ENCODE measurements around the gene GNAZ.

The GNAZ gene

DNA sequence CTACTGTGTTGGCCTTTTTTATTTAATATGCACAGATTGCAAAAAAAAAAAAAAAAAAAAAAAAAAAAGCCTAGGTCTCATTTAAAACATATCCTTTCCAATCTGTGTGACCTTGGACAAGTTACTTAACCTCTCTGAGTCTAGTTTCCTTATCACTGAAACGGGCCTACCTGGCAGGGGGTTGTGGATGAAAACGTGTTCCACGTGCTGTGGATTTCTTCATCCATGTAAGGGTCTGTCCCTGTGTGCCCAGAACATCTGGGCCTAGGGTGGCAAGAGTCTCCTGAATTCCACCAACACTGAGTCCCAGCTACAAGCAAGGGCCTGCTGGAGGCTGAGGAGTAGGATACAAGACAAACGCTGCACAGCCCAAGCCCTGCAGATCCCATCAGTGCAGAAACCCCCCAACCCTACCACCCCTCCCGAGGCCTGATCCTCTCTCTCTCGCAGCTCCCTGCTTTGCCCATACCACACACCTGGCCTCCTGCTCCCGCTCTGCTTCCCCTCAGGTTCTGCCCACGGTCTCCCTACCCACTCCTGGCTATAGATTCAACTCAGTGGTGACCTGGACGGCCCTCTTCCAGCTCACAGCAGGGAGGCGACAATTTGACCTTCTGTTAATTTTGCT is 4.7 kb upstream of the GNAZ start:
- peak; percentile 6 for DNase-seq

DNA sequence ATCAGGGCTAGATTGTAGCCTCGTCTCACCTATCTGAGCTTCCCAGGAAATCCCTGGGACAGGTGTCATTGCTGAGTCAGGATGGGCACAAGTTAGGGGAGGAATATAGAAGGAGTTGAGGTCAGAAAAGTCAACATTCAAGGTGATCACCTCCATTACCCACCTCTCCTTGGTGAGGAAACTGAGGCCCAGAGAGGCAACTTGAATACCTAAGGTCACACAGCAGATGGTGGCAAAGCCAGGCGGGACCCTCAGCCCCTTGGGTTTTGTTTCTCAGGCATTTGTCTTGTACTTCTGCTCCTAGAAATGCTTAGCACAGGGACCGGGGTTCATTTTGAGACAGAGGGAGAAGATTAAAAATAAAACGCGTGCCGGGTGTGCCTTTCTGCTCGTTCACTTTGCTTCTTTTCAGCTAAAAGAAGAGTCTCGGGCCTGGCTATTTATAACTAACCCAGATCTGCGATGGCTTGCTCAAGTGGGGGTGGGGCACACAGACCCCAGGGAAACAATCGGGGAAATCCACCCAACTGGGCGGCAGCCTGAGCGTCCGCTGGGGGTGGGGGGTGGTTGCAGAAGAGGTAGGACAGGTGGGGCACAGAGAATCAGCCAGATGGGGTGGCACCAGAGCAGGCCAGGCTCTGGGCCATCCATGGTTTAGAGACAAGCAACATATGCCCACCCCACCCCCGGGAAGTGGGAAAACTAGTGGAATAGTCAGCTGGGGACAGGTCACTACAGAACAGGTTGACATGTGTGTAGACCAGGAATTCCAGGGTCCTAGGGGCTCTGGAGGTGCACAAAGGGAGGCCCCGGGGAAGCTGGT is 3.9 kb upstream of the GNAZ start:
- DNase-seq, result peak; percentile 5

DNA sequence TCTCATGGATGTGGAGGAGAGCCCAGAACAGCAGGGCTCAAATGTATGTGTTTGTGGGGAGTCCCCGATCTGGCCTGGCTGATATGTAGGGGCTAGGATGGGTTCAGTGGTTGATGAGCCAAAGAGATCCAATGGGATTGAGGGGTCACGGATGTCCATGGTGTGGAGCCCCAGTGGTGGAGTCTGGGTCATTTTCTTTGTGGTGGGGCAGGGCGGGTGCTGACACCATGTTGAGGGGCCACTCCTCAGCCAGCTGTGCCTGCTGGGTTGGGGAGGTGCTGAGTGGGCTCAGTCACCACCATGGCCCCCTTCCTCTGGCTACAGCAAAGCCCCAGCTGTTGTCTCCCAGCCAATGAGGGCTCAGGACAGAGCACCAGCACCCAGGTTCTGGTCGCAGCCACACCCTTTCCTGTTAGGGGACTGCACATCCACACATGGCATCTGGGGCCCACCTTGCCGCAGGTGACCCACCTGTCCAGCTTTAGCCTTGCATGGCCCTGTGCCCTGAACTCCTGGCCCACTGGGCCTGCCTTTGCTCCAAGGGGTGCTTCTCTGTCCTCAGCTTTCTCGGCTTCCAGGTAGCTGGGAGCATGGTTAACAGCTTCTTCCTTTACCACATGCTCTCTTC is 3.2 kb upstream of the GNAZ start:
- DNase-seq, result peak; percentile 13

DNA sequence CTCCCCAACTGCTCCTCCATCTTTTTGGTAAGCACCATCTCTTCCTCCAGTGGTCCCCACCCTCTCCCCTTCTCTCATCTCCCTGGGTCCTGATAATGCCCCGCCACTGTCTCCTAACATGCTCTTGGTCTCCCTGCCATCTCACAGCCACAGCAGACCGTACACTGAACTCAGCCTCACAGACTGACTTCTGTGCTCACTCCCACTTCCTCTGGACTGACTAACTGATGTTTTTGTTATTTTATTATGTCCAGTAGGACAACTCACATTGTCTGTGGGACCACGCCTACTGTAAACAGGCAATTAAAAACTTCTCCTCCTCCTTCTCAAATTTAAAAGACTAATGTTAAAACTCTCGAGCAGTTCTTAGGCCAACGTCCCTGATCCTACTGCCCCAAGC is 2.6 kb upstream of the GNAZ start:
- peak; percentile 3 for DNase-seq

DNA sequence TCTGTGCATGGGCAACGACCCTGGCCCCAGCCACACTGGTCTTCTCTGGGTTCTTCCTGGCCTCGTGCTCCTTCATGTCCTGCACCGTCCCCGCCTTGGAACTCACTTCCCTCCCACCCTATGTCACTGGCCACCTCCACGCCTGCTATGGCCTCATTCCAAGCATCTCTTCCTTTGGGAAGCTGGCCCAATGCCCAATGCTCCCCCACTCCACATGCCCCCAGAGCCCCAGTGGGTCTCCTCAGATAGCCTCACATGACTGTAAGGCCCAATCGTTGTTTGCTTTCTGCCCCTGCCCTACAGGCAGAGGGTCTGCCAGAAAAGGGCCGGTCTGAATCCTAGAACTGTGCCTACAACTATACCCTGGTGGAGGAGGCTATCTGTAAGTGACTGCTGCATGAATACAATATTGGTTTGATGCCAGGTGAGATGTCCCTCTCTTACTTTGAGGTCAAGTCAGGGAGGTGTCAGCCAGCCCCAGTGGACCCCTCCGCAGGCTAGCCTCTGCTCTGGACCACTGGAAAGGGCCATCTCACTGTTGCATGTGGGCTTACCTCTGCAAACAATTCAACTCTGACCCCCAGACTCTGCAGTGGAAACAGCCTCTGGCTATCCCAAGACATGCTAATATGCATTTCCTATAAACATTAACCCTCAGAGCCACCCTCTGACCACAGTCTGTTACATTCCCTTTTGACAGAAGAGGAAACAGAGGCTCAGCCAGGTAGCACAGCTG is 2.1 kb upstream of the GNAZ start:
- peak; percentile 9 for DNase-seq

DNA sequence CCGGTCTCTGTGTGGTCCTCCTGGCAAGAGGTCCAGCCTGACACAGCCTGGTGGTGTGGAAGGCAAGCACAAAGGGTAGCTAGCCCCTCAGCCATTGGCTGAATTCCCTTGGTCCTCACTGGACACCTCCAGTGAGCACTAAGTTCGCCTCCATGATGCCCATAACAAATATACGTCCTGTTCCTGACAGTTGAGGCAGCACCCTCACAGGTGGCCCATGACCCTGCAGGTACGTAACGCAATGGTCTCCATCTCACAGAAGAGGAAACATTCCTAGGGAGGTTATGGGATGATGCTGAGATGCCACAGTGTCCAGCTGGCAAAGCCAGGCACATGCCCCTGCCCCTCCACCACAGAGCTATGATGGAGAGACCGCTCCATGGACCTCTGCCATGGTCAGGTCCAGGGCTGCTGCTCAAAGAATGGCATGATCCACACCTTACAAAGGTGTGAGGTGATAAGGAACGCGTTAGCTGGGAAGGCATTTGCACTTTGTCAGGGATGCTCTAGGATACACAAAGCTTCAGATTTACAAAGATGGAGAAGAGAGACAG is 1.4 kb upstream of the GNAZ start:
- DNase-seq, result peak; percentile 12

DNA sequence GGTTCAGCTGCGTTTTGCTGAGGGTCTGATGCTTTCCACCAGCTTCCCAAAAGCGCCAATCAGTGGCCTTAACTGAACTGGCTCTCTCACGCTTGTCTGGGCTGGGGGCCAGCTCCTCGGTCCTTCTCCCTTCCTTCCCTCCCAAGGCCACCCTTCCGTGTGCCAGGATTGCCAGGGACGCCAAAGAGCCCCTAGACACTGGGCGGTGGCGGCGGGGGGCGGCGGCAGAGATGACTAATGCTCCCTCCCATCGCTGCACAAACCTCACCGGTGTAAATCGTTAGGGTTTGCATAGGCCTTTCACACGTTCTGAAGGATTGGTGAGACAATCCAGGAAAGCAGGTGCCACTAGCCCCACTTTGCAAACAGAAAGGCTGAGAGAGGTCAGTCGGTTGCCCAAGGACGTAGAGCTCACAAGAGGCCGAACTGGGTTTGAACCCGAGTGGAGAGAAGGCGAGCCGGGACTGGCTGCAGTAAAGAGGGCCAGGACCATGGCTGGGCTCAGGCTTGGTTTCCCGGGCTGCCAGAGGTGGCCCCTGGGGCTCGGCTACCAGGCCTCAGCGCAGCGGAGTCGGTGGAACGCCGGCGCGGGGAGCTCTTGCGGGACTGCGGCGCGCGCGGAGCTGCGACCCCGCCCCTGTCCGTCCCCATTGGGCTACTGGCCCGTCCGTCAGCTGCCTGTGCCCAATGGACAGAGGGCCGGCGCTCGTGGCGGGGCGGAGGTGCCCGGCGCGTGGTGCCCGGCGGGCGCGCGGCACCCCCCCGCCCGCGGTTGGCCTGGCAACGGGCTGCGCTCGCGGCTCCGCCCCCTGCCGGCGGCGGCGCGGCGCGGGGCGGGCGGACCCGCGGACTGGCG is 589 bp upstream of the GNAZ start:
- DNase-seq, result peak; percentile 87

DNA sequence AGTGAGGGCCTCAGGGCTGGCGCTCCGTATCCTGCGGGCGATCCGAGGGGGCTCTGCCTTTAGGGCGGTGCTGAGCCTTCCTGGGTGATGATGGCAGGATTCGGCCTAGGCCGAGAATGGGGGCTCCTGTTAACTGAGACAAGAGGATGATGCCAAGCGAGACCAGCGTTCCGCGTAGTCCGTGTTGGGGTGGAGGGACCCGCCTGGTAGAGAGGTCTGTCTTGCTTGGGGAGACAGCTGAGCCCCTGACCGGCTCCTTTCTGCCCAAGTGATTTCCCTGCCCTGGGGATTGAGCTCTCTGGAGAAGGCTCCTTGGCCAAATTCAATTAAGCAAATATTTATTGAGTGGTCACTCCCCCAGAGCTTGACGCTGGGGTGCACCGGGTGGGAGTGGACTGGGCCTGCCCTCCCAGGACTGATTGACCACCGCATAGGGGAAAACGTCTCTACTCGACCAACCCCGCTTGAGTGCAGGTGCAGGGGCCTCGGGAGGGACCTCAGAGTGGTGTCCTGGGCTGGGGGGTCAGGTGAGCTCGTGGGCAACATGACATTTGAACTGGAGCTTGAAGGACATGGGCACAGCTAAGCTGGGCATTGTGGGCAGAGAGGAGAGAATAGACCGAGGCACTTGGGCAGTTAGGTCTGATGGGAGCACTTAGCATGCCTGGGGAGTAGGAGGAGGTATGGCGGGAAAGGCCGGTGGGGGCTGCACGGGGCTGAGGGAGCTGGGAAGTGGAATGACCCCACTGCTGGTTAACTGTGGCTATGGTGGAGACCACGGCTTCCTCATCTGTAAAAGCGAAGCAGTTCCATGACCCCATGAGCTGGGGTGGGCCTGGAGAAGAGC is 1.1 kb downstream of the GNAZ start:
- DNase-seq, result no peak

DNA sequence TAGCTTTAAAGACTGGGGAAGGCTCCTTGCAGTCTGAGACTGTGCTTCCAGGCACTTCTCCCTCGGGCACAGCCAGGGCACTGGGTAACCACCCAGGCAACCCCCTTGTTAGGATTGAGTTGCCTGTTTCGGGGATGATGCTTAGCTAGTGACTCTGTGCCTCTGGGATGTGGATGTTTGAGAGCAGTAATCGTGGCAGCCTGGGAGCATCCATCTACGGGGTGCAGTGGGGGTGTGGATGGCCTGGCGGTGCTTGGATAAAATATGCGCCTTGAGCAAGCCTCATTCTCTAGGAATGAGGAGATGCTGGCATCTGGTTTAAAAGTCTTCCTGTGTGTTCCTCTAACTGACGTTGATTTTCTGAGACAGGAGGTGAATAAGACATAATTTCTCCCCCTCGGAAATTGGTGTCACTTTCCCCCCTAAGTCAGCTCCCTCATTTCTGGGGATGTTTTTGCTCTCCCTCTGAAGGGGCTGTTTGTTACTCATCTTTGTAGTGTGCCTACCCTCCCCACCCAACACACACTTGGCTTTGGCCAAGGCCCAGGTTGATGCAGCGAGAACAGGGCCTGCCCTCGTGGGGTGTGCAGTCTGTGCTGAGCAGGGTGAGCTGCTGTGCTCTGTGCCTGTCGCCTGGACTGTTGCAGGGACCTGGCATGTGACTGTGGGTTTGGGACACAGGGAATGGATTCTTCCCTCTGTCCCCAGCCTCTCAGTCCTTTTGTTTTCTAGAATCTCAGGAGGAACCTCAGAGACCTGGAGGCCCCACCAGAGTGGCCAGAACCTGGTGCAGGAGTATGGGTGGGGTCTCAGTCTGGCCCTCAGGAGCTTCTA is 2.0 kb downstream of the GNAZ start:
- no peak for DNase-seq

DNA sequence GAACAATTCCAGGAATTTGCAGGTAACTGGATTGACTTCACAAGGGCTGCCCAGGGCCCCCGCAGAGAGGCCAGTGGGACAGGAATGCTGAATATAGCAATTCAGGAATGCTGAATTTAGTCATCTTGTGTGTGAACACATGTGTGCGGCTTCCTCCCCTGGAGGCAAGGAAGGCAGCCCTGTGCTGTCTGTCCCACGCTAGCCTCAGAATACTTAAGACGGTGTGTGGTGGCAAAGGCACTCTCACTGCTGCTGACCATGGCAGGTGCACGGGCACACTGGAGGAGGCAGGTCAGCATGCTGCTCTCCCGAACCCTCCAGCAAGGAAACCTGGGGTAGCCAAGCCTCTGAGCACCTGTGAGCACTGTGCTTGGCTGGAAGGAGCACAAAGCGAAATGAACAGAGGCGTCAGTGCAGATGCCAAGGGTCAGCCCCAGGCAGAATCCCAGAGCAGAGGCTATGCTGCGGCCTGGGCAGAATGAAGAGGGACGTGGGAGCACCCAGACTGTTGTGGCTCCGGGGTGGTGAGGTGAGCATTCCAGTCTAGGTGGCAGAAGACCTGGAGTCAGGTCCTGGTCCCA is 2.7 kb downstream of the GNAZ start:
- no peak for DNase-seq

DNA sequence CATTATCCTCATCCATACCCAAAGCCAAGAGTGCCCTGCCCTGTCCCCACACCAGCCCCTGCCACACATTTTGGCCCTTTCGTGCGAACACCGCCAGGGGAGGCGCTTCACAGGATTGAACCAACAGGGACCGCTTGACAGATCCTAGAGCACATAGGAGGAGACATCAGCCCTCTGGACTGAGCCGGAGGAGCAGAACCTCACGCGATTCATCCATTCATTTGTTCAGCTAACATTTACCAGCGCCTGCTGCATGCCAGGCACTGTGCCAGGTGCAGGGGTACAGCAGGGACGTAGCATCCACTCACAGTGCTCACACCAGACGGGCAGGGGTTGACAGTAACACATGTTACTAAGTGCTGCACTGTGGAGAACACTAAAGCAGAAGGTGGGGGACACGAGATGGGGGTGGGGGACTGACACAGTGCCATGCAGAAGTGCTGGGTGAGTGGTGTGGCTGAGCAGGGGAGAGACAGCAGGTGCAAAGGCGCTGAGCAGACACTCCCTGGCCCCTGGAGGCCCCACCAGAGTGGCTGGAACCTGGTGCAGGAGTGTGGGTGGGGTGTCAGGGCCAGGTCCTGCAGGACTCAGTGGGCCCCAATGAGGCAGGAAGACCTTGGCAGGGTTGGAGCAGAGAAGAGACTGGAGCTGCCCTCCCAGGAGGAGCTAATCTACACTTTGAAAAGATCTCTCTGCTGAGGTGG is 3.4 kb downstream of the GNAZ start:
- DNase-seq, result no peak

DNA sequence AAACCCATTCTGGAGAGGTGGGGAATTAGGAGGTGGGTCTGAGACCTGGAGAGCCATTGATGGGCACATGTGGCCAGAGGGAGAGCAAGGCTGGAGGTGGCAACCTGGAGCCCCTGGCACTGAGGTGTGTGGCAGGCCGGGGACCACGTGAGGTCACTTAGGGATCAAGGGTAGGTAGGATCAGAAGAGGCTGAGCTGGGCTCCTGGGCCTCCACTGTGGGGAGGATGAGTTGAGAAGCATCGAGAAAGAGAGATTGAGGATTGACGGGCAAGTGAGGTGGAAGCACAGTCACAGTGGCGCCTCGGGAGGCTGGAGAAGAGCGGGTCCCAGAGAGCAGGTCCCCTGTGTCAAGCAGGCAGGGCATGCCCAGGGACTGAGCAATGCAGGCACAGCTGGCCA is 4.1 kb downstream of the GNAZ start:
- no peak for DNase-seq

DNA sequence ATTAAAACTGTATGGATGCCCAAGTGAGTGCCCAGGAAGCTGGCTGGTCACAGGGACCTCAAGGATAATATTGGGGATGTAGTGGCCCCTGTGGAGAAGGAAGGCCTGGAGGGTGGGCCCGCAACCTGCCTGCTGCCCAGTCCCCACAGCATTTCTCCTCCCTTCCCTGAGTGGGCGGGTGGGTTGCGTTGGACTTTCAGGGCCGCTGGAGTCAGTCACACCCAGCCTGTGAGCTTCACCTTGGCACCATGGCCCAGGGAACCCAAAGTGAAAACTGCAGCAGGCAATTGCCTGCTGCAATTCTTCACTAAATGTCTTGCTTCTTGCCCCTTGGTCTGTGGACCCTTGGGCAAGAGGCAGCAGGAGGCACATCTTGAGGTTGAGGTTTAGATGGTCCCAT is 4.7 kb downstream of the GNAZ start:
- DNase-seq, result no peak

DNA sequence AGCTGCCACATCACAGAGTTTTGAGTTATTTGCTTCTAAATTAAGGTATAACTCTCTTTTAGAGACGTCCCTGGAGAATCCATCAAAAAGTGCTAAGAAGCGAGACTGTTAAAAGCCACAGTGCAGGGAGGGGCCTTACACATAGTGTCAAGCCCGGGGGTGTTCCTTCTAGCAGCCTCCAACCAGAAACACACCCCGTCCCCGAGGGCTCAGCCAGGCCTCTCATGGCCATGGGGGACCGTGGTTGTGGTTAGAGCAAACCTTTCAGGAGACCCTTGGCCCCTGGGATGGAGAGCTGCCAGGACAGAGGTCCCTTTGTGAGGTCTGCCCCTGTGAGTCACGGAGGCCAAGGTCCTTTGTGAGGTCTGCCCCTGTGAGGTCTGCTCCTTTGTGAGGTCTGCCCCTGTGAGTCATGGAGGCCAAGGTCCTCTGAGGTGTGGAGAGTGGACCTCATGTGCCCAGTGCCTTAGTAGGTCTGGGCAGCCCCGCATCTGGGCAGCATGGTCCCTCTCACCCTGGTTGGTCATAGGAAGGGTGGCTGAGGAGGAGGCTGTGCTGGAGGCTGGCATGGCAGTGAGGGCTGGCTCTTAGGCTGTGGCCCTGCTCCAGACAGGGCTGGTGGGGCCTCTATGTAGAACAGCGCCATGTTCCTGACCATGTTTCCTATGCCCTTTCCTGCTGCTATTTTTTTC is 5.4 kb downstream of the GNAZ start:
- no peak for DNase-seq

DNA sequence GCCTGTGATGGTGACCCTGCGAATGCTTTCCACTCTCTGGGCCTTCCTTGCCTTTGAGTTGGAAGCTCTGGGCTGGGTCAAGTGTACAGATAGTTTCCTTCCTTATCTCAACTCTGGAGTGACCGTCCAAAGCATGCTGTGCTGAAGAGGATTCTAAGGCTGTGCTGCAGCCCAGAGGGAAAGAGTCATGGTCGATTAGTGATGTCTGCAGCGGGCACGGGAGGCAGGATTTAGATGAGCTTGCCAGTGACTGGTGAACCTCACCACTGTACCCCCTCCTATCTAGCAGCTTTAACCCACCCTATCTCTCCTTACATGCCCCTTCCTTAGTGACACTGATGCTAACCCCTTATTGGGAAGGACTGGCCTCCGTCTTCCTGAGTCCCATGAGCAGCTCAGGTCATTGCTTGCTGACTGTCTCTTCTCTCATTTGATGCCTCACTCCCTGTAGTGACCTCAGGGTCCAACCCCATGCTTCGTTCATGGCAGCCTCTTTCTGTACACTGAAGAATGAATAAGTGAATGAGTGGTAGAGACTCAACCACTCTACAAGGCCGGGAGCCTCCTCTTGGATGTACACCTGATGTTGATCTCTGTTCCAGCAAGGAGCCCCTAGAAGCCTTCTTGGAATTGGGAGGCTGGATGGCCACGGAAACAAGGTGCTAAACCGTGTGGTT is 6.7 kb downstream of the GNAZ start:
- no peak for DNase-seq

DNA sequence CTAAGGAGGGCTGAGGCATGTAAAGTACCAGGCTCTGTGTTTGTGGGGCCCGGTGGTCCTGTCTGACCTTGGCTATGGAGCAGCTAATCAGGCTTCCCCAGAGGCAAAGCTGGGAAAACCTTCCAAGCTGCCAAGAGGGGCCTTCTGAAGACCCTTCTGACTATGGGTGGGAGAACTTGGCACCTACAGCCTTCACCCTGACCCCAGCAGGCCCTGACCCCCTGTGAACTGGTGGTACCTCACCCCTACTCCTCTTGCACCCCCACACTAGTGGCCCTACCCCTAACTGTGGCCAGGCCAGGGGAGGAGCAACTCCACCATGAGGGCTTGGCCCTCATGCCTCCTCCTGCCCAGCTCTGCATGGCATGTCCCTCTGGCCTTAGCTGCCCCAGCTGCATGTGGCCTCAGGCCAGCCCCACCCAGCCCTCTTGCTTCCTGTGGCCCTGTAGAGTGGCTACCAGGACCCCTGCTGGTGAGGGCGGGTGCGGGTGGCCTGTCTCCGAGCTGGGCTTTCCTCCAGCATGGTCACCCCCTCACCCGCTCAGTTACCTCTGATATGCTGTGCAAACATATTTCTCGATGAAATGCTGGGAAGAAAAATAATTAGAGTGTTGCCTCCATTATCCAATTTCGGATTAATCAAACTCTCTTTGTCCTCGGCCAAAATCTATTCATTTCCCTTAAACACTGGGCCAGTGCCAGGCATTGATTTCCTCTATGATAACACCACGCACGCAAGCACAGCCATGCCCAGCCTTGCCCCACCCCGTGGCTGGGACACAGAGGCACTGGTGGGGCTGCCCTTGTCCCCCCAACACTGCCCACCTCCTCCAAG is 7.5 kb downstream of the GNAZ start:
- DNase-seq, result no peak

DNA sequence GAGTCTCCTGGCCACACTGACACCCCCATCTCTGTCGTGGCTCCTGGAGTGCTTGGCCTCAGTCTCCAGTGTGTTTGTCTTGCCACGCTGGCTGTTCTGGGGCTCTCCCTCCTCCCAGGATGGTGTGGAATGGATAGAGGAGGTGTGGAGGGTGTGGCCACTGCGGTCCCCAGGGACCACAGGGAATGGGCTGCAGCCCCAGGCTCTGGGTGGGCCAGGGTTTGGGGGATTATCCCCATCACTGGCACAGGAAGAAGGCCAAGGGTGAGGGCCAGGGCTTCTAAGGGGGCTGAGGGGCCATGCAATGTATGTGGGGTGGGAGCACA is 8.1 kb downstream of the GNAZ start:
- DNase-seq, result no peak
